GM20431 (cell line): ENCODE results near the gene COL13A1.

Source experiments
- in situ Hi-C: fragments of 300-500 bp; cut with MseI, MboI; formaldehyde crosslinking; loops from one replicate; pipeline ENCODE4 v1.15.0; 2020; ENCODE audit warnings: low sequenced_read_pairs; ENCODE audit not compliant: unreplicated experiment

COL13A1 gene

GRCh38 chr10:69863580-69863979 is 61.9 kb downstream of the COL13A1 start:
- in situ Hi-C loops: no loop called here

- in situ Hi-C loops: no loop called here
These were observed 62.6 kb downstream of the COL13A1 start for GRCh38 chr10:69864321-69864720.

- in situ Hi-C loops: no loop called here
These were observed 63.7 kb downstream of the COL13A1 start for GRCh38 chr10:69865450-69865849.

- in situ Hi-C loops: no loop called here
These were observed 64.6 kb downstream of the COL13A1 start for GRCh38 chr10:69866246-69866687.

GRCh38 chr10:69866688-69867461 is 65.2 kb downstream of the COL13A1 start:
- in situ Hi-C loops: no loop called here

- in situ Hi-C loops: no loop called here
These were observed 66.2 kb downstream of the COL13A1 start for GRCh38 chr10:69867699-69868558.

- in situ Hi-C loops: no loop called here
These were observed 67.1 kb downstream of the COL13A1 start for GRCh38 chr10:69868821-69869220.

- in situ Hi-C loops: no loop called here
These were observed 67.7 kb downstream of the COL13A1 start for GRCh38 chr10:69869291-69869961.

GRCh38 chr10:69870591-69870990 is 68.9 kb downstream of the COL13A1 start:
- in situ Hi-C loops: no loop called here

- in situ Hi-C loops: no loop called here
These were observed 69.4 kb downstream of the COL13A1 start for GRCh38 chr10:69871074-69871473.

- in situ Hi-C loops: no loop called here
These were observed 70.6 kb downstream of the COL13A1 start for GRCh38 chr10:69872323-69872722.

GRCh38 chr10:69873135-69873639 is 71.5 kb downstream of the COL13A1 start:
- in situ Hi-C loops: no loop called here

- in situ Hi-C loops: no loop called here
These were observed 72.7 kb downstream of the COL13A1 start for GRCh38 chr10:69874449-69874848.

- in situ Hi-C loops: no loop called here
These were observed 74.2 kb downstream of the COL13A1 start for GRCh38 chr10:69875856-69876255.

GRCh38 chr10:69876286-69876685 is 74.6 kb downstream of the COL13A1 start:
- in situ Hi-C loops: no loop called here

GRCh38 chr10:69876931-69877330 is 75.2 kb downstream of the COL13A1 start:
- in situ Hi-C loops: no loop called here

- in situ Hi-C loops: no loop called here
These were observed 76.3 kb downstream of the COL13A1 start for GRCh38 chr10:69878038-69878437.

GRCh38 chr10:69878951-69879350 is 77.2 kb downstream of the COL13A1 start:
- in situ Hi-C loops: no loop called here

- in situ Hi-C loops: no loop called here
These were observed 78.0 kb downstream of the COL13A1 start for GRCh38 chr10:69879634-69880257.
